GM21576 (cell line): ENCODE results near the gene PEX3.
A peak's percentile ranks its signal among the peaks of the same experiment; 100 is the strongest.
"Not testable (repeated sequence)": the region's sequence is repeated elsewhere in the genome, so short reads cannot be mapped to it uniquely, and the experiment has no call there.

Source experiments
- ATAC-seq: cut with Tn5 transposase; IDR thresholded peaks from one replicate; pipeline ENCODE4 v1.9.1; 2021; ENCODE audit warnings: mild to moderate bottlenecking, moderate library complexity; ENCODE audit not compliant: unreplicated experiment

The PEX3 gene

DNA sequence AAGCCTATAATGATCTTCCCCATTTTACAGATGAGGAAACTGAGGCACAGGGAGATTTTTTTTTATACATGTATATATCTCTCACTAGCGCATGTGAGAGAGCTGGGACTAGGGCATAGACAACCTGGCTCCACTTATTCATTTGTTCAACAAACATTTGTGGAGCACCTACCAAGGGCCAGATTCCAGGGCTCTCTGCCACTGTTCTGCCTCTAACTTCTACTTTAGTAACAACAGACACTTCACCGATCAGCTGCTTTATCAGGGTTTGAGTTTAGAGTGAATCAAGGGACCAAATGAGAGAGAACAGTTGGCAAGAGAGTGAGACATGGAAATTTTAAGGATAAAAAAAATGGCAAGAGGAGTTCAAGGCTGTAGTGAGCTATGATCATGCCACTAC lies 7.5 kb upstream of the PEX3 start:
- ATAC-seq: no peak

DNA sequence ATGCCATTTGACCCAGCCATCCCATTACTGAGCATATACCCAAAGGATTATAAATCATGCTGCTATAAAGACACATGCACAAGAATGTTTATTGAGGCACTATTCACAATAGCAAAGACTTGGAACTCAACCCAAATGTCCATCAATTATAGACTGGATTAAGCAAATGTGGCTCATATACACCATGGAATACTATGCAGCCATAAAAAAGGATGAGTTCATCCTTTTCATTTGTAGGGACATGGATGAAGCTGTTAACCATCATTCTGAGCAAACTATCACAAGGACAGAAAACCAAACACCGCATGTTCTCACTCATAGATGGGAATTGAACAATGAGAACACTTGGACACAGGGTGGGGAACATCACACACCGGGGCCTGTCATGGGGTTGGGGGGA lies 2.7 kb upstream of the PEX3 start:
- ATAC-seq: not testable (repeated sequence)

DNA sequence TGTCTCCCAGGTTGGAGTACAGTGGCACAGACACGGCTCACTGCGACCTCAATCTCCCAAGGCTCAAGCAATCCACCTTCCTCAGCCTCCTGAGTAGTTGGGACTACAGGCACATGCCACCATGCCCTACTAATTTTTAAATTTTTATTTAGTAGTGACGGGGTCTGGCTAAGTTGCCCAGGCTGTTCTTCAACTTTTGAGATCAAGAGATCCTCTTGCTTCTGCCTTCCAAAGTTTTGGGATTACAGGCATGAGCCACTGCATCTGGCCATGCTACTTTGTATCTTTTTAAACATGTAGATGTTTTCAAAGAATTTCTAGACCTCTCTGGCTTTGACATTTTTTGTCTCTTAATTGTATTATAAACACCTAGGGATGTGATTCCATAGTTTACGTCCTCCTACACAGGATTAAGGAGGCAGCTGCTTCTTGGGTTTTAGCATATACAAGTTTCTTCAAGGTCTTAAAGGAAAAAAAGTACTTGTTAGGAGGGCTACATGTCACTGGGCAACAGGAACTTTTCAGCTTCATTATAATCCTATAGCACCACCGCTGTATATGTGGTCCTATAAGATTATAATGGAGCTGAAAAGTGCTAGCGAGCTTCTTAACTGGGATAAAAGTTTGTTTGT lies 1.4 kb upstream of the PEX3 start:
- ATAC-seq: no peak

DNA sequence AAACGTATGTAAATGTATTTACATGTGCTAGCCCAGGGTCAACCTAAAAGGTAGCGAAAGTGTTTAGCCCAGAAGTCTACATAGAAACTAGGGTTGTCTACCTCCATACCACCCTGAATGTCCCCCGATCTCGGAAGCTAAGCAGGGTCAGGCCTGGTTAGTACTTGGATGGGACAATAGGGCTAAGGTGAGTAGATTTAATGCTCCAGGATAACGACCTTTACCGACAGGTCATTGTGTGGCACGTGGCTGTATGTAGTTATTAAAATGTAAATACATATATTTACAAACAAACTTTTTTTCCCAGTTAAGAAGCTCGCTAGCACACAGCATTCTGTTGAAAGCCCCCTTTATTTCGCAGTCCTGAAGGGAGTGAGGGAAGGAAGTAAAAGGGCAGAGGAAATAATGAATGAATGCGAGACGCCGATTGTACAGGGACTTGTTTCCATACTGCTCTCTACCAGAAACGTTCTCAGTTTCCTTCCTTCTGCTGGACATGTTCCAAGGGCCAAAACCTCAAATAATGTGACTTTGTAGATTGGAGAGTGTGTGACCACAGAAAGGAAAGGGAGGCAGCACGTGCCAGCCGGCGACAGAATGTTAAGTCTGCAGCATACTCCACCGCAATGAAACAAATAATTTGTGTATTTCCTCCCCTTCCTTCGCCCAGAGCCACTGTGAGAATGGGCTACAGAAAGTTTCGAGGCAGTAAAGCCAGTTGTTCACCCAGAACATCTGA lies 722 bp upstream of the PEX3 start:
- peak; percentile 10 for ATAC-seq

DNA sequence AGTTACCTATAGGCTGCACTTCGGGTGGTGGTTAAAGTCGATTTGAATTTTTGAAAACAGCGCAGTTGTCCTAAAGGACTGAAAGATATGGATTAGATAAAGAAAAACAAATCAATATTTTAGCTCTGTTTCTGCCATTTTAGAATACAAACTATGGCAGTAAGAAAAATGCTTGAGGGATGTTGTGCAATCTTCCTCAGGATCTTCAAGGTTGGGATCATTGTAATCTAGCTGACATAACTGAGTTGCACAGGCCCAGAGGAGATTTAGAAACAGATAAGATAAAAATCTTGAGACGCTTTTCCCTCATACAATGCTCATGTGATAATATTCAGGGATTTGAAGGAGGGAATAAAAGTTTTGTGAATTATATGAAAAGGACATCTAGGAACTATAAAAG lies 926 bp downstream of the PEX3 start:
- no peak for ATAC-seq

DNA sequence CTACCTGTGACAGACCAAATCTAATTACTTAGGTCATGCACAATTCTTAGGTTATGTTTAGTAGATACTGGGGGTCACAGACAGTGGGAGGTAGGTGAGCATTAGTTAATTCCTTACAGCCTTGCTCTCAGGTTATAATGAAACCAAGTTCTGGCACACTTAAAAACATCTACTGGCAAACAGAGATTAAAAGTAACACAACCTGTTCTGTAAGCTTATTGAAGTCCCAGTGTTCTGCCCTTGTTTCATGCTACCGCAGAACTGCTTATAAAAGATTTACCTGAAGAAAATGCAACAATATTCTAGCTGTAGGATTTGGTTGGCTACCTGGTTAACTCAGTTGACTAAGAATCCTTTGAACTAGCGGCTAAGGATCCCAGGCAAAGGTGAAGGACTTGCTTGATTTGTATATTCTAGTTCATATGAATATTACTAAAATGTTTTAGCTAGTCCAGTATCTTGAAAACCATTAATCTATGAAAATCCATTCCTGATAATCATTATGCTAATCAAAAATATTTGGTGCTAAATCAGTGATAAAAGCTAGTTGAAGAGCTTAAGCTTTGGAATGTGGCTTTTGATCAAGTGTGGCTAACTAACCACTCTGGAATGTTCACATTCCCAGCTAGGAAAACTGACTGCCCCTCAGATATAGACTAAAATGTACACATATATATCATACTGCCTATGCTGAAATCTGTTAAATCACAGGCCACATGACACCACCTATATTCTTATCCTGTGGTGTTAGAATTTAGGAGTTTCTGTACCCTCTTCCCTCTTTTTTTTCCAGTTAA lies 7.2 kb downstream of the PEX3 start:
- no peak for ATAC-seq

DNA sequence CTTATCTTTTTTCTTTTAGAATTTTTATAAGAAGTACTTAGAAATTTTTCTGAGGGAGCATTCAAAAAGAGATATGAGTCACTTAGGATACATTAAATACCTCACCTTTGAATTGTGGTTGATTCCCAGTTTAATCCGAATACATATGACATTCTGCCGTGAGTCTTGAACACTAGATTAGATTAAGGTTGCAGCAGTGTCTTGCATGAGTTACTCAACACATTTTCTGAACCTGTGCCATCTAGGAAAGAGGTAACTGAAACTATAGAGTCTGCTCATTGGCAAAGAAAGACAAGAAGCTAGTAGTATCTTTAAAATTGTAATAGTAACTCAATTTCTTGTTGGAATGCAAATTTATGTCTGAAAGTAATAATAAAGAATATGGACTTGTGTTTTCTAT lies 14.9 kb downstream of the PEX3 start:
- no peak for ATAC-seq

DNA sequence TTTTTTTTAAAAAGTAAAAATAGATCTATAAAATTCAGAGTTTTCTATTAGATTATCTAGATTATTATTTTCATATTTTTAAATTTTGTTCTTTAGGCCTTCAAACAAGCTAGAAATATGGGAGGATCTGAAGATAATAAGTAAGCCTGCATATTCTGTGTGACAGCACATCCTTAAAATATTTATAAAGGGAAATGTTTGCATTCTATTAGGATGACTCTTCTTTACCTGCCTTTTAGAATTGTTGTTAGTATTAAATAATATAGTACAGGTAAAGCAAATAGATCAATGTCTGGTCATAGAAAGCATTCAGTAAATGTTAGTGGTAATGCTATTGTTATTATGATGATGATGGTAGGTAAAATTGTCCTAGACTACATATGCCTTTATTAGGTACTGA lies 17.4 kb downstream of the PEX3 start:
- ATAC-seq: no peak

DNA sequence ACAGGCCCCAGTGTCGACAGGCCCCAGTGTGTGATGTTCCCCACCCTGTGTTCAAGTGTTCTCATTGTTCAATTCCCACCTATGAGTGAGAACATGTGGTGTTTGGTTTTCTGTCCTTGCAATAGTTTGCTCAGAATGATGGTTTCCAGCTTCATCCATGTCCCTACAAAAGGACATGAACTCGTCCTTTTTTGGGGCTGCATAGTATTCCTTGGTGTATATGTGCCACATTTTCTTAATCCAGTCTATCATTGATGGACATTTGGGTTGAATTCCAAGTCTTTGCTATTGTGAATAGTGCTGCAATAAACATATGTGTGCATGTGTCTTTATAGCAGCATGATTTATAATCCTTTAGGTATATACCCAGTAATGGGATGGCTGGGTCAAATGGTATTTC lies 18.2 kb downstream of the PEX3 start:
- not testable (repeated sequence) for ATAC-seq

DNA sequence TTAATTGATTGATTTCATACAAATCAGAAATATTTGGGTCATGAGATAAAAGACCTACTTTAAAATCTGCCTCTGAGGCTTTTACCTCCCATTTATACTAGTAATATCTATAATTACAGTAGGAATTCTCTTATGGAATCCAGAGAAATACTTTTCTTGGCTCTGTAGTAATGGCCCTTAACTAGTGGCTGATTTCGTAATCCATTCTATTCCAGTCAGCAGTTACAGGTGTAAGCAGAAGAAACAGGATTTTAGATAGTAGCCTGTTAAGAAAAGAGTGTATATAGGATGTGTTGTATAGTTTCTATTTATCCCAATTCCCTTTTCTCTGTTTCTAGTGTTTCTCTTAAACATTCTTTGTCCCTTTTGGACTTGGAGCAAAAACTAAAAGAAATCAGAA lies 21.2 kb downstream of the PEX3 start:
- ATAC-seq: no peak

DNA sequence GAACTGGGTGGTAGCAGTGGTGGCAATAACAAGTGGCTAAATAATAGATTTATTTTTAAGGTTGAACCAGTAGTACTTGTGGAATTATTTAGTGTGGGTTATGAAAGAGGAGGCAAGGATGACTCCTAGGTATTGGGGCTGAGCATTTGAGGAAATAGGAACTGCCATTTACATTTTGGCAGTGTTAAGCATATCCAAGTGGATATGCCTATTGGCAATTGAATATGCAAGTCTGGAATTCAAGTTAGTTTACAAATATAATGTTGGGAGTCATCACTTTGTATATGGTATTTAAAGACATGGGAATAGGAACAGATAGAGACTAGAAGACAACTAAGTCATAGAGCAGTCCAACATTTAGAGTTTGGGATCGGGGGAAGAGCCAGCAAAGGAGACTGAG lies 25.9 kb downstream of the PEX3 start:
- no peak for ATAC-seq

DNA sequence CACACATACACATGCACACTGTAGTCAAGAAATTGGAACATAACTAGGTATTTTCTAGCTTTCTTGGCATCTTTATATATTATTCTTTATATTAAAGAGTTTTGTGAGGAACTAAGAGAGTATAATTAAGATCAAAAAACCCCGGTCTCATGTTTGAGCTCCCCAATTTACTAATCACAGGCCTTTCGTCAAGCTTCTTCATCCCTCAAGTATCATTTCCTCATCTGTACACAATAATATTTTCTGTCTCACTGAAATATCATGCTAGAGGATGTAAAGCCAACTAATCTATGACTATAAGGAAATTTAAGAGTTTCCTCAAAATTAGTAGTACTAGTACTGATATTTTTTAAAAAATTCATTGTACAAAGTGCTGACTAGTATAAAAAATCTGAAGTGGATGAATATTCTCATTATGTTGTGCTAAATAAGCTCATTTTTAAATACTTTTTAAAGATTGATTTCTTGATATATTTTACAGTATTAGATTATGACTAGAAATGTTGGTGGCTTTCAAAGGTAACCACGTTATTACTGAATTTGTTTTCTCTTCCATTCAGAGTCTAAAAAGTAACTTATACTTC lies 28.0 kb downstream of the PEX3 start:
- no peak for ATAC-seq

DNA sequence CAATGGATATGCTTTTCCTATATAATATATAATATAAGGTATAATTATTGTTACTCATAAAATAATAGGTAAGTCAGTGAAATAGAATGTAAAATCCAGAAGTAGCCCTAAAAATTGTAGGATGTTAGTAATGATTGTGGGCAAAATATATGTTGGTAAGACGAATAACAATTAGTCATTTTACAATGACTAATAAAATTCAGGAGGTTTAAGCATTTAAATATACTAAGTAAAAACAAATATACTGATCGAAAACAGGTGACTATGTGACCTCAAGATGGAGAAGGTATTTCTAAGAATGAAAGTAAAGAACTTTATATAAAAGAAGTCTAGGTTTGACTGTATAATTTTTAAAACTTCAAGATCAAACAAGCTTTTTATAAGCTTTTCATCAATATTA lies 32.0 kb downstream of the PEX3 start:
- no peak for ATAC-seq

DNA sequence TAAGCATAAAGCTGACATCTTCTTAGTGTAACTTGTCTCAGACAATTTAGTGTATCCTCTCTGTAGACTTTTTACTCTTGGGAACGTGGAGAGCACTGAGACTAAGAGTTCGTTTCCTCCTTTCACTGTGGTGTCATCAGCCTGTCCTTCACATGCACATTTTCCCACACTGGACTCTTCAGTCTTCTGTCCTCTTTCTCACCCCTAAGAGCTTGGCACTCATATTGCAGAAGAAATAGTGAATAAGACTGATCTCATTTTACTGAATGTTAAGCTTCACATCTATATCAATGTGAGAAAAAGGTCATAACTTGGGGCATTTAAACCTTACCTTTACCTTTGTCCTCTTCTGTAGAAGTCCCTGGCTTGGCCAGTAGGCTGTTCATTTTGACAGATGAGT lies 35.4 kb downstream of the PEX3 start:
- ATAC-seq: no peak

DNA sequence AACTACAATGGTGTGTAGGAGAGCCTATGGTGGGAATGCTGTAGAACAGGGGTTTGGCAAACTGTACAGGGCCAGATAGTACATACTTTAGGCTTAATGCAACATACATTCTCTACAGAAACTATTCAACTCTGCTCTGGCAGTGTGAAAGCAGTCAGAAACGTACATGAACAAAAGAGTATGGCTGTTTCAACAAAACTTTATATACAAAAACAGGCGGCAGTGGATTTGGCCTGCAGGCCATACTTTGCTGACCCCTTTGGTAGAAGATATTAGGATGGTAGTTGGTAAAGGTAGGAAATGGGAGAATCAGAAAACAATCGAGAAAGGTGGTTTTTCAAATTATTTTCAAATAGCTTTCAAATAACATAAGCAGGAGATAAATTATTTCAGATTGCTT lies 36.1 kb downstream of the PEX3 start:
- no peak for ATAC-seq

DNA sequence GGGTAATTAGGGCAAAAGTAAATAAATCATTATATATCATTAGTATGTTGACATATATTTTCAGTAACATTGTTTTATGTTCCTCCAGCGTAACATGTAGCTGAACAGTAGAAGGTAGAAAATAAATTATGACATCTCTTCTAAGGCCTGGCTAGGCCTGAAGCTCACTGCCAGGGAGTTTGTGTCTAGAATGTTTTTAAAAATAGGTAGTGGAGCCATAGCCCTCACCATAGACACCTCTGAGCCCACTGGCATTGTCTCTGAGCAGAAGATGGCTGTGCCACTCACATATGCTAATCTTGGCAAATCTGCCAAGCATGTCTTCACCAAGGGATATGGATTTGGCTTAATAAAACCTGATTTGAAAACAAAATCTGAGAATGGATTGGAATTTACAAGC lies 39.6 kb downstream of the PEX3 start:
- ATAC-seq: no peak

DNA sequence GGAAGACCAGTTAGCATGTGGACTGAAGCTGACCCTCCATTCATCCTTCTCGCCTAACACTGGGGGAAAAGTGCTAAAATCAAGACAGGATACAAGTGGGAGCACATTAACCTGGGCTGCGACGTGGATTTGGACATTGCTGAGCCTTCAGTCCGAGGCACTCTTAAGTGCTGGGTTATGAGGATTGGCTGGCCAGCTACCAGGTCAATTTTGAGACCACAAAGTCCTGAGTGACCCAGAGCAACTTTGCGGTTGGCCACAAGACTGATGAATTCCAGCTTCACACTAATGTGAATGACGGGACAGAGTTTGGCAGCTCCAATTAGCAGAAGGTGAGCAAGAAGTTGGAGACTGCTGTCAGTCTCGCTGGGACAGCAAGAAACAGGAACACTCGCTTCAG lies 40.2 kb downstream of the PEX3 start:
- no peak for ATAC-seq

DNA sequence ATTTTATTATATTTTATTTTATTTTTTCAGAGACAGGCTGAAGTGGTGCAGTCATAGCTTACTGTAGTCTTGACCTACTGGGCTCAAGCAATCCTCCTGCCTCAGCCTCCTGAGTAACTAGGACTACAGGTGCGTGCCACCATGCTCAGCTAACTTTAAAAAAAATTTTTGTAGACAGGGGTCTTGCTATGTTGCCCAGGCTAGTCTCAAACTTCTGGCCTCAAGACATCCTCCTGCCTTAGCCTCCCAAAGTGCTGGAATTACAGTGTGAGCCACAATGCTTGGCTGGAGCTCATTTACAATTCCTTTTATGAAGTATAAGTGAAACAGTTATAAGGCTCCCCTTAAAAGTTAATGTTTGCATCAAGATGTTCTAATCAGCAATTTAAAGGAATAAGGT lies 46.4 kb downstream of the PEX3 start:
- no peak for ATAC-seq

DNA sequence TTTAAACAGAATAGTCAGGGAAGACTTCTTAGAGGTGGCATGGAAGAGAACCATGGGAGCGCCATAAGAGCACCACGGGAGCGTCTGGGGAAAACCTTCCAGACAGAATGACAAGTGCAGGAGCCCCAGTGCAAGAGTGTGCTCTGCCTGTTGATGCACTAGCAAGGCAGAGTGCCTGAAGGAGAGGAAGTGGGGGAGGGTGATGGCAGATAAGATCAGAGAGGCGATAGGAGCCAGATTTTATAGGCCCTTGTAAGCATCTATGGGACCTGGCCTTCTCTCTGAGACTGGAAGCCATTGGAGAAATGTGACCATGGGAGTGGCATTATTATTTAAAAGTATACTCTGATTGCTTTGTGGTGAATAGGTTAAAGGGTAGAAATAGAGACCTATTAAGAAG lies 47.8 kb downstream of the PEX3 start:
- no peak for ATAC-seq

DNA sequence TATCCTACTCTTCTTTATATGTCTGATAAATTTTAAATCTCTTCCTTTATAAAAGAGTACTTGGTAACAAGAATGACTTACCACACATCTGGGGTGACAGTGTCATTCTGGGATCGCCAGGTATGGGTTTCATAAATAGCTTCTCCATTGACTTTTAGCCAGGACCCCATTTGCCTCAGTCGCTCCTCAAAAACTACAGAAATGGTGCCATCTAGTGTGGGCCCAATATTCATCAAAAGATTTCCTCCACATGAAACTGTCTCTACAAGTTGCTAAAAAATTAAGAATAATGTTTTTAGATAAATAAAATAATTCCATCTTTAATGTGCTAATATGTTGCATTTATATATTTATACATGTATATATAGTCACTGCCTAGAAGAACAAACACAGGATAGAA lies 51.2 kb downstream of the PEX3 start:
- no peak for ATAC-seq

DNA sequence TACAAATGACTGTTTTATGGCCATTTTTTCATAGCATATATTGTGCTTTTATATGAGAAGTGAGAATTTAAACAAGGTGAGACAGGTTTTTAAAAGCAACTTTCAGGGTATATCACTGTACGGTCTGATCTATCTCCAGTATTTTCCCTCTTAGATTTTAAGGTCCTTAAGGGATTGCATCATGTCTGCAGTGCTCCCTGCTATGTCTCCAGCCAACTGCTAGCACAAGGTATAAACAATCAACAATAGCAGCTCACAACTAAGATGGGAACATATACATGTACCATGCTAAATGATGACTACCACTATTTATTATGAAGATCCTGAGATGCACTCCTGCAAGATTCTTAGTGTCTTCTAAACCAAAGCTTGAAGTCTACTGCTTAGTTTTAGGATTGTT lies 53.8 kb downstream of the PEX3 start:
- no peak for ATAC-seq

DNA sequence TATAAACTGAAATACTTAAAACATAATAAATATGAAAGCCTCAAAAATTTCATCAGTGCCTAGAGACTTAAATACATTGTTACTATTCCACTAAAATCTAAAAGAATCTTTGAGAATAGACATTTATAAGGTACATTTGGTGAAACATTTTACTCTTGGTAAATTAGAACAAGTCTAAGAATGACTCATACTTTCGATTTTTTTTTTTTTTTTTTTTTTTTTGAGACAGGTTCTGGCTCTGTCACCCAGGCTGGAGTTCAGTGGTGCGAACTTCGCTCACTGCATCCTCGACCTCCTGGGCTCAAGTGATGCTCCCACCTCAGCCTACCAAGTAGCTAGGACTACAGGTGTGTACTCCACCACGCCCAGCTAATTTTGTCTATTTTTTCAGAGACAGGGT lies 54.5 kb downstream of the PEX3 start:
- no peak for ATAC-seq
